GM10847 (cell line): ENCODE measurements around the gene ASPG.

Experiments
- POLR2A ChIP-seq: IDR thresholded peaks from 2 replicates; pipeline ENCODE4 v1.6.1; 2011; ENCODE audit not compliant: insufficient read length; ENCODE audit errors: extremely low read depth

Gene ASPG

DNA sequence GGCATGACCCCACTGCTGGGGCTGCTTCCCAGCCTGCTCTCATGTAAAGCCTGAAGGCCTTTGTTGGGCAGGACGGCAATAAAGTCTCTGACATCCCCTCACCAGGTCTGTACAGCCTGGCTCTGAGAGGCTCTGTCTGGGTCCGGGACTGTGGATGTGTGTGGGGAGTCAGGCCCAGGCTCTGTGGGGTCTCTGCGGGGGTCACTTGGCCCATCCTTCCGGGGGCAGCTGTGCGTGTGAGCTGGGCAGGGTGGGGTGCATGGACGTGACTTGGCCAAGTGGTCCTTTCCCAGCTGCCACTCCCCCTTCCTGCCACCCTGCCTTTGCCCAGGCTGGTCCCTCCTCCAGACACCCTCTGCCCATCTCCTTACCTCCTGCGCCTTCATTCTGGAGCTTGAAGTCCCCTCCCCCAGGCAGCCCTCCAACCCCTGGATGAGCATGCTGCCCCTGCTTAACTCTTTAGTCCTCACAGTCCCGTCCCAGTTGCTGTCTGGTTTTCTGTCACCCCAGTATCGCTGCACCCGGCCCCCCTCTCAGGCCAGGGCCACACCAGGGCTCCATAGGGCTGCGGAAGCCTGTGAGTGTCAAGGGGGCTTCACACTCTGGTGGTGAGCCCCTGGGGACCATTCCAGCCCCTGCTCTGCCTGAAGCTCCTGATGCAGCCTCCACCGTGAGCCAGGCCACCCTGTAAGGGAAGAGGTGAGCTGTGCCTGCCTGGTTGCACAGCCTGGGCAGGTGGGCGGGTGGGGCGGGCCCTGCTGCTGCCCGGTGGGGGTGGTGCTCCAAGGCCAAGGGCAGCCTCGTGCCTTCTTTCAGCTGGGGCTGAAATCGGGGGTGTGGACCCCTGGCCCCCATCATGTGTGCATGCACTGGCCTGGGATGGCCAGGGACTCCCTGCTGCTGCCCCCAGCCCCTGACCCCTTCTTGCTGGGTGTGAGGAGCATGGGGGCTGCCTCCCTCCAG is 27.4 kb downstream of the ASPG start:
- TF ChIP-seq POLR2A = no peak

DNA sequence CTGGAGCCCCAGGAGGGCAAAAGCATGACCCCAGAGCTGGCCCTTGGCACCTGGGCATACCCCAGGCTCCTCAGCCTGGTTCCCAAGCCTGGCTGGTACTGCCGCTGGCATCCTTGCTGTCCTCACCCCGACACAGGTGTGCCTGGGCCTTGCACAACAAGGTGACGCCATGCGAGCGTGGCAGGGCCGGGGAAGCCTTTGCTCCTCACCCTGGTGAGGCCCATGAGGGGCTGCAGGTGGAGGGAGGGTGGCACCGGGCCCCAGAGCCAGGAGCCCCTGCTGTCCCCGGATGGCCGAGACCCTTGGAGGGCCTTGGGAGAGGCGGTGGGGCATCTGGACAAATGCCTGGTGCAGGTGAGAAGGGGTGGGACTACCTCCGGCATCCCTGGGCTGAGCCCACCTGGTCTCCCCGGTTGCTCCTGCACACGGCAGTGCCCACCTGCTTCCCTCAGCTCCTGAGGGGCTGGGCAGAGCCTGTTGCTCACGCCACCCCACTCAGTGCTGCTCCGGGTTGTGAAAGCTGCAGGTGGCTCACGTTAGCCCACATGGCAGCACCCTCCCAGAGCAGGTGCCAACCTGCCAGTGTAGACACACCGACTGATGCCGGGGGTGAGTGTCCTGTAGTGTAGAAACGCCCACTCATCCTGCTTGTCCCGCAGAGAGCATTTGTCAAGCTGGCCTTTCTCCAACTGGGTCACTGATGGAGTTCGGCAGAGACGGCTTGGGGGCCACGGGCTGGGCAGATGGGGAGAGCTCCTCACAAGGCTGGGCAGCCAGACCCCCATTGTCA is 28.3 kb downstream of the ASPG start:
- TF ChIP-seq POLR2A = no peak

DNA sequence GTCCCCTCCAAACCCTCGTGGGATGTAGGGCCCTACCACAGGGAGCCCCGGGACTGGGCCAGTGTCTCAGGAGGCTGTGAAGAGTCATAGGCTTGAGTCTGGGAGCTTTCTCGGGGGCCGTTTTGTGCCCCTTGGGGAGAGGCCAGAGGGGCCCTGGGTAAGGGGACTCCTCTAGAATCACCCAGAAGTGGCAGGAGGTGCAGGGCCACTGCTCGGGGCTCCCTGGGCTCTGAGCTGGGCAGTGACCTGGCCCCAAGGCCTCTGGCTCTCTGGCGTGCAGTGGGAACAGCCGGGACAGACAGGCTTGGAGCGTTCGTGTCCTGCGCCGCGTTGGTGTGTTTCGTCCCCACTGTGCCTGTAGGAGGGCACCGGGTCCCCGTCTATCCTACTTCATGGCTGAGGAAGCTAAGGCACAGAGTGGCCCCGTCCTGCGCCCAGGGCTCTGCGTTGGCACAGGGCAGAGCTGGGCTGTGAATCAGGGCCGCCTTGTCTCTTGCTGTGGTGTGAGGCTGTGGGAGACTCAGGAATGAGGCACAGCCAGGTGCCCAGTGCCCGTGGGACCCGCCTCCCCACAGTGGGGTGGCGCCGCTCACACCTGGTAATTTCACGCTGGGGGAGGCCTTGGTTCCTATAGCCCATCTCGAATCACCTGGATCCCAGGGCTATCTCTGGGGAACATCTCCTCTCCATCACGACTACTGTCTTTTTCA is 29.1 kb downstream of the ASPG start:
- TF ChIP-seq POLR2A = no peak

DNA sequence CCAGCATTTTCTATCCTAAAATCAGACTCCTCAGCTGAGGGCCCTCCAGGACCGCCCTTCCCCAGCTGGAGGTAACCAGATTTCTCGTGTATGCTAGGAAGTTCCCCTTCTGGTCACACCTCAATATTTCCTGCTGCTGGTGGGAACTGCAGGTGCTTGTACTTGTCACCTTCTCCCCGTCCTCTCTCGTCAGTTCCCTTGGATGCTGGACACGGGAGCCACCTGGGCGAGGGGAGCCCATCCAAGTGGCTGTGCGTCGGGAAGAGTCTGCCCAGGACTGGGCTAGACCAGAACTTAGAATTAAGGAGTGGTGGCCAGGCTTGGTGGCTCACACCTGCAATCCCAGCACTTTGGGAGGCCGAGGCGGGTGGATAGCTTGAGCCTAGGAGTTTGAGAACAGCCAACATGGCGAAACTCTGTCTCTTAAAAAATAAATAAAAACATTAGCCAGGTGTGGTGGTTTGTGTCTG is 29.7 kb downstream of the ASPG start:
- TF ChIP-seq POLR2A = no peak

DNA sequence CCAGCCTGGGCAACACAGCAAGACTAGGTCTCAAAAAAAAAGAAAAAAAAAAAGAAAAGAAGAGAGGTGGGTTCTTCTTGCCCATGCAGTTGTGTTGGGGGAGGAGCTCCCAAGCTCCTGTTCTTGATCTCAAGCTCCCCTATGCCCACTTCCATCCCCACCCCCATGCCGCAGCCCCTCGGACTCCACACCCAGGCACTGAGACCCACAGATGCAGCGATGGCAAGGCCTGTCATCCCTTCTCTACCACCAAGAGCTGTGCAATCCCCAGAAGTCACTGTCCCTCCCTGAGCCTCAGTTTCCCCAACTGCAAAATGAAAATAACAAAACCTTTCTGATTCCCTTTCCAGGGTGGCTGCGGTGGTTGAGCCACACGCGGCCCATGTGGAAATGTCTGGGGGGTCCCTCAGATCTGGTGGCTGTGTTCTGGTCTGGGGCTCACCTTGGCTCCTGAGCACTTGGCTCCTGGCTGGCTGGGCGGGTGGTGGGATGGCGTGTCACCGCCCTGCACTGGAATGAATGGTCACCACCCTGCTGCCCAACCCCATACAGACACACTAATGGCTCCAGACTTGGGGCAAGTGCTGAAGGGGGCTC is 30.3 kb downstream of the ASPG start:
- no peak for TF ChIP-seq POLR2A

DNA sequence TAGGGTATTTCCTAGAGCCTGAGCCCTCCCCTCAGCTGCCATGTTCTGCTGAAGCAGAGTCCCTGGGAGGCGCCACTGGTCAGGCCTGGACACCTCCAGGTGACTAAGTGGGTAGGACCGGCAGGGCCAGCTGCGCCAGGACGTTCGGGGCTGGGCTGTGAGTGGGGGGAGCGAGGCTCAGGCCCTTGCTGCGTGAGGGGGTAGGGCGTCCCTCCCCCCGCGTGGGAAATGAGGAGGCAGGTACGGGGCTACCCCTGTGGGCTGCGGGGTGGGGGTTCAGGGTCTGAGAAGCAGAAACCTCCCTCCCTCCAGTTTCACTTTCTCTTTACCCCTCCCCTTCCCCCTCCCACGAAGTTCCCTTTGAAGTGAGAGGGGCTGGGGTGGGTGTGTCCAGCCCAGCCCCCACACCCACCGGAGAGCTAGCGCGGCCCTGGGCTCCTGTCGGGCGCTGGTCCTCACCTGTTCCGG is 30.8 kb downstream of the ASPG start:
- TF ChIP-seq POLR2A = no peak

DNA sequence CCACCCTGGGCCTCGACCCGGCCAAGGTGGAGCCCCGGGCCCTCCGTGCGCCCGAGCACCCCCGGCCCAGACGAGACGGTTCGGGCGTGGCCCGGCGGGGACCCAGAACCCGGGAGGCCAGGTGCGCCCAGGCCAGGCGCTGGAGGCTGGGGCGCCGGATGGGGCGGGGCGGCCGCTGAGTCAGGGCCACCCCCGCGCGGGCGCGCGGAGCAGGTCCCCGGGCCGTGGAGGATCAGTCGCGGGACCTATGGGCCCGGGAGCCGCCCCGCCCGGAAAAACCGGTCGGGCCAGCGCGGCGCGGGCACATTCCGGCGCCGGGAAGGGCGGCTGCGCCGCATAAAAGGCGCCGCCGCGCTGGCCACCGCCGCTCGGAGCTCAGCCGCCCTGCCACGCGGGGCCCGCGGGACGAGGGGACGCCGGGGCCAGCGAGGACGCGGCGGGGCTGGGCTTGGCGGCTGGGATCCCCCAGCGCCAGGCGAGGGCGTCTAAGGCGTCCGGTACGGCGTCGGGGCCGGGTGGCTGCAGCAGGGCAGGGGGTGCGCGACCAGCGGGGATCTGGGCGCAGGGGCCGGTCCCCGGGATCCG is 31.3 kb downstream of the ASPG start:
- TF ChIP-seq POLR2A = no peak

DNA sequence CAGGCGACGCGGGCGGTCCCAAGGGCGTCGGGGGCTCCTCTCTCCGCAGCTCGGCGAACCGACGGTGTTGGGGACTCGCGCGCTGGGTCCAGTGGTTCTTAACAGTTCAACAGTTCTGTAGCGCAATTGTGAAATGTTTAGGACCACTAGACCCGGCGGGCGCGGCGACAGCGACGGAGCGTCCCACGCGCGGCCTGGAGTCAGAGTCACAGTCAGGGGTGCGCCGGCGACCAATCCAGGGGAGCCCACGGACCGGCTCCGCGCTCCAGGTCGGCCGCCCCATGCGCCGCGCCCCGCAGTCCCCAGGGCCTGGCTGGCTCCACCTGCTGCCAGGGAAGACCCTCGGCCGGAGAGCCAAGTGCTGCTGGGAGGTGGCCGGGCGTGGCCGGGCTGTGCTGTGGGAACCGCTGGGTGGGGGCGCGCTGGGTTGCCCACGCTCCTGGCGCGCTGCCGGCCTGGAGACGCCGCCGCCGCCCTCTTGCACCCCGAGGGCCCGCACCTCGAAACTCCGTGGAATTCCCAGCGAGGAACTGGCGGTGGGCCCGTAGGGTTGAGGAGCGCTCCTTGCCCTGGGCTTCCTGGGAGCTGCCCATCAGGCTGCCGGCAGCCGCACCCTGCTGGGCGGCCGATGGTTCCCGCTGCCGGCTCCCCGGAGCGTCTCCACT is 32.0 kb downstream of the ASPG start:
- TF ChIP-seq POLR2A = no peak

DNA sequence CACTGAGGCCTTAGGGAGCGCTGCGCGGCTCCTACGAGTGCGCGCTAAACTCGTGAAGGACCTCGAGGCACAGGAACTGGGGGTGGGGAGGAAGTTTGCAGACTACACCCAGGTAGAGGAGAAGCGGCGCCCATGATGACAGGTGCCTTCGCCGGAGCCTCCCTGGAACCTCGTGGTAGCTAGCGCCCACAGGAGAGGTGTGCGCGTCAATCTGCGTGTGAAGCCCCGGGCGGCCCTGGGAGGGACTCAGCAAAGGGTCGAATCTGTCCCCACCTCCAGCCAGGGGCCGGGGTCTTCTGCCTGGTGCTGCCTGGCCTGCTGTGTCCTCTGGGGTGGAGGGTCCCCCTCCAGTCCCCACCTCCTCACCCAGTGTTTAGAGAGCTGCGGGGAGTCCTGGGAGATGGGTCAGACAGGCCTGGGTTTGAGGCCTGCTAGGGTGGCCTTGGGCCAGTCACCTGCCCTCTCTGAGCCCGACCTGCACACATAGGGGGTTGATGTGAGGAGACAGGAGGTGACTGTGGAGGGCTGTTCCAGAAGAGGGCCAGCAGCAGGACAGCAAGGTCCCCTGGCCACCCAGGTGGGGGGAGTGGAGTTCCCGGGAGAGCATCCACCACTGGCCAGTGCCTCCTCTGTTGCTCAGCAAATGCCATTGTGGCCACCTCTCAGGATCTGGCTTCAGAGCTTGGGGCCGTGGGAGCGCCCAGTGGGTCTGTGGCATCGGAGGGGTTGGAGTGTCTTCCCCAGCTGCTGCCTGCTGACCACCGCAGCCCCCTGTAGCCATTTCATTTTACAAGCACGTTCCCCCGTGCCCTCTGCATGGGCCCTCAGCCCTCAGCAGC is 32.7 kb downstream of the ASPG start:
- no peak for TF ChIP-seq POLR2A

DNA sequence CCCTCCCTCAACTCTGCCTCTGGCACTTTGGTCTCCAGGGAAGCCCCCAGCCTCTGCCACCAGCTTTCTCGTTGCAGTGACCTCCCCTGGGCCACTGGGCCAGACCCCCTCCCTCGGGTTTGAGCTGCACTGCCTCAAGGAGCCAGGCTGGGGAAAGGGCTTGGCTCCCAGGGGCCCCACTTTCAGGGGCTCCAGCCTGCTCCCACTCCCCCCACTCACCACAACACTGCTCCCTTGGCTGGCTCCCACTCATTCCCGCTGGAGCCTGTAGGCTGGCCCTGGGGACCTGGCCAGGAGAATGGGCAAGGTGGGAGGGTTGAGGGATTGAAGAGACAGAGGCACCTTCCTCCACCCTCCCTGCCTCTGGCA is 33.6 kb downstream of the ASPG start:
- TF ChIP-seq POLR2A = no peak

DNA sequence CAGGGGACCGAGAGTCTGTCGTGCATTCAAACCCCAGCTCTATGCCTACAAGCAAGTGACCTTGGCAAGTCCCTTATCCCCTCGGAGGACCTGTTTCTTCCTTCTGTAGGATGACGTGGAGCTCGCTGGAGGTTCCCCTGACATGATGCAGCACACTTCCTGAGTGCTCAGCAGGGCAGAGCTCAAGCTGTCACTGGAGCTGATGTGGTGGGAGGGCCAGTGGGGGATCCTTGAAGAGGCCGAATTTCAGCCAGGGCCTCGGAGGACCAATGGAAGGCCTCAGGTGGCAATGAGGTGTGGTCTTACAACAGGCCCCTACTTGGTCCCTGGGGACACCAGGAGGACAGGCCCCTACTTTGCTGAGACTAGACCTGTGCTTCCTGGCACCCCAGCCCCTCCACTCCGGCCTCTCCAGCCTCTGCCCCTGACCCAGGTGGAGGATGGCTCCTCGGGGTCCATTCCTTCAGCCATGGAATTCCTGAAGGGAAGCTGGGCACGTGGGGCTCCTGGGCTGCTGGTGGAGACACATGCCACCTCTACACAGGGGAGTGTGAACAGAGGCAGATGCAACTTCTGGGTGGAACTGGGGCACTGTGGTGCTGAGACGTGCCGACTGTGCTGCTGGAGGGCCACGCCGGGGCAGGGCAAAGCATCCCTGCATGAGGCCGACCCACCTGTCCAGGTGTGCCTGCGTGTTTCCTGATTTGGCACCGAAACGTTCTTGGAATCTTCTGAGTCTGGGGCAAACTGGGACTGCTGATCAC is 34.2 kb downstream of the ASPG start:
- no peak for TF ChIP-seq POLR2A

DNA sequence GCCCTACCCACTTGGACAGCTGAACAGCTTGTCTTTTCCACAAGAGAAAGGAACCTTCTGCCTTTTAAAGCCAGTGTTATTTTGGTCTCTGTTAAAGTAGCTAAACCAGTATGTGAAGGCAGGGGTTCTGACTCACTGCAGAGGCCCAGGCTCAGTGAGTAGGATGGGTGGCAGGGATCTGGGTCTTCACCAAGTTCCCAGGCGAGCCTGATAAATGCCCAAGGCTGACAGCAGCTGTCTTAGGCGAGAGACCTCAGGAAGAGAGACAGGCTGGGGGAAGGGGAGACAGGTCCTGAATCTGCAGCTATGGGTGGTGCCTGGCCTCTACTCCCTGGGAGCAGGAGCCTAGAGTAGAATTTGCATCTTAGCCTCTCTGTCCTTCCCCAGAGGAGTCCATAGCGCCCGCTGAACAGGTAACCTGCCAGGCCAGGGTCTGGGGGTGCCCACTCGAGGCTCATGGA is 34.8 kb downstream of the ASPG start:
- no peak for TF ChIP-seq POLR2A
